Gastrocnemius medialis (tissue), 4 donors: Measurements from ENCODE around the gene LPO. TPM values are rescaled to one million over a fixed set of nuclear protein-coding genes. Genes with fewer than 3 reads are reported as not detected.

Source experiments
- ATAC-seq, 2 donors: fragments of 150-250 bp; one replicate each; pipeline ENCODE4 v1.9.1; 2016
- DNase-seq, 2 donors: peaks; one replicate each; pipeline ENCODE4 v3.0.0-alpha.2; 2019
- H3K27ac ChIP-seq, 4 donors: fragments of 200-600 bp; sonication (generic); 1 replicate in 1 of 4; 2 replicates in 3 of 4; pipeline ENCODE4 v1.5.1; 2016 to 2018; ENCODE audit warnings: mild to moderate bottlenecking in 2 of 4, moderate library complexity in 1 of 4
- H3K27me3 ChIP-seq, 3 donors: fragments of 200-600 bp; sonication (generic) in 2 of 3; 1 replicate in 1 of 3; 2 replicates in 2 of 3; pipeline versions ENCODE4 v1.5.1 to v1.6.0; 2016 to 2019; ENCODE audit warnings: mild to moderate bottlenecking in 1 of 3, moderate library complexity in 1 of 3
- H3K36me3 ChIP-seq, 2 donors: fragments of 200-600 bp; sonication (generic) in 1 of 2; one replicate each; pipeline ENCODE4 v1.5.1; 2017 to 2018
- H3K4me1 ChIP-seq, 2 donors: fragments of 200-600 bp; sonication (generic) in 1 of 2; one replicate each; pipeline ENCODE4 v1.5.1; 2016 to 2017; ENCODE audit warnings: mild to moderate bottlenecking in 2 of 2
- H3K4me3 ChIP-seq, 4 donors: fragments of 200-600 bp; sonication (generic) in 3 of 4; 1 replicate in 1 of 4; 2 replicates in 3 of 4; pipeline ENCODE4 v1.5.1; 2016 to 2019; ENCODE audit warnings: mild to moderate bottlenecking in 2 of 4
- H3K9me3 ChIP-seq, 3 donors: fragments of 200-600 bp; sonication (generic) in 2 of 3; 1 replicate in 1 of 3; 2 replicates in 2 of 3; pipeline ENCODE4 v1.5.1; 2016 to 2019
- CTCF ChIP-seq, 5 experiments: fragments of 450-650 bp in 3 of 5; fragments of 200-600 bp in 2 of 5; sonication (generic) in 2 of 5; IDR thresholded peaks in 4 of 5; conservative IDR thresholded peaks in 1 of 5; 1 replicate in 4 of 5; 2 replicates in 1 of 5; pipeline ENCODE4 v1.5.1; 2016 to 2019; ENCODE audit warnings: antibody characterized with exemption in 5 of 5, mild to moderate bottlenecking in 3 of 5, moderate library complexity in 3 of 5
- POLR2A ChIP-seq, 2 donors: fragments of 450-650 bp; IDR thresholded peaks; one replicate each; pipeline ENCODE4 v1.6.1; 2017; ENCODE audit warnings: antibody characterized with exemption in 2 of 2, mild to moderate bottlenecking in 2 of 2, moderate library complexity in 2 of 2
- in situ Hi-C, 4 donors: fragments of 200-750 bp; cut with MboI; loops; one replicate each; pipeline versions ENCODE4 v1.15.0 to v1.8.0; 2017; ENCODE audit warnings: low sequenced_read_pairs in 4 of 4
- intact Hi-C: fragments of 100-400 bp; cut with DNase I; formaldehyde crosslinking; loops from one replicate; pipeline ENCODE4 v1.15.1; 2023; ENCODE audit warnings: low total_unique reads
- total RNA-seq, 4 donors: library from RNA; depleted of rRNA; stranded (reverse); fragments of >200 nt; gene quantifications; one replicate each; pipeline versions ENCODE4 v1.1.0 to v1.2.3, GENCODE V29; 2016

Gene LPO
- total RNA-seq, 4 donors from 2014 or later: not detected

GRCh38 chr17:58308985-58309917 is 70.9 kb downstream of the LPO start:
- no peaks in the 10 kb centered on the region for H3K9me3 ChIP-seq
- no peaks in the 10 kb centered on the region for H3K36me3 ChIP-seq
- intact Hi-C loops: loop anchor here (5.0 kb wide), 1 partner anchor 108 kb away; the partner anchor contains the start of gene RNF43
- TF ChIP-seq CTCF (IDR thresholded peaks at IDR 0.05 in 4 of 5, conservative IDR thresholded peaks at IDR 0.05 in 1 of 5) (no peak), POLR2A (IDR thresholded peaks at IDR 0.05) (no peak)
- no peak overlapping the region for H3K27ac ChIP-seq
- in situ Hi-C loops: loop anchor here in 1 of 4 donors (25.0 kb wide), 1 partner anchor 103 kb away; the partner anchor contains the start of gene RNF43
- H3K4me3 ChIP-seq: no peak overlapping the region
- no peaks in the 10 kb centered on the region for H3K27me3 ChIP-seq
- ATAC-seq: no peak
- H3K4me1 ChIP-seq: no peaks in the 10 kb centered on the region
- DNase-seq: no peak

GRCh38 chr17:58309918-58310259 is 71.5 kb downstream of the LPO start:
- H3K36me3 ChIP-seq: no peaks in the 10 kb centered on the region
- H3K4me3 ChIP-seq: no peak overlapping the region
- intact Hi-C loops (loop anchor here (5.0 kb wide), 1 partner anchor 107 kb away; the partner anchor contains the start of gene RNF43), in situ Hi-C loops (loop anchor here in 1 of 4 donors (25.0 kb wide), 1 partner anchor 102 kb away; the partner anchor contains the start of gene RNF43)
- no peaks in the 10 kb centered on the region for H3K27me3 ChIP-seq
- no peaks in the 10 kb centered on the region for H3K9me3 ChIP-seq
- TF ChIP-seq CTCF (IDR thresholded peaks at IDR 0.05 in 4 of 5, conservative IDR thresholded peaks at IDR 0.05 in 1 of 5) (no peak), POLR2A (IDR thresholded peaks at IDR 0.05) (no peak)
- ATAC-seq (no peak), DNase-seq (no peak)
- H3K4me1 ChIP-seq: no peaks in the 10 kb centered on the region
- no peak overlapping the region for H3K27ac ChIP-seq

GRCh38 chr17:58310511-58311428 is 72.4 kb downstream of the LPO start:
- no peaks in the 10 kb centered on the region for H3K4me1 ChIP-seq
- no peak overlapping the region for H3K4me3 ChIP-seq
- no peaks in the 10 kb centered on the region for H3K27me3 ChIP-seq
- DNase-seq: no peak
- H3K36me3 ChIP-seq: no peaks in the 10 kb centered on the region
- in situ Hi-C loops (loop anchor here in 1 of 4 donors (25.0 kb wide), 1 partner anchor 102 kb away; the partner anchor contains the start of gene RNF43), intact Hi-C loops (no loop called here)
- TF ChIP-seq CTCF (IDR thresholded peaks at IDR 0.05 in 4 of 5, conservative IDR thresholded peaks at IDR 0.05 in 1 of 5) (no peak), POLR2A (IDR thresholded peaks at IDR 0.05) (no peak)
- H3K9me3 ChIP-seq: no peaks in the 10 kb centered on the region
- H3K27ac ChIP-seq: no peak overlapping the region
- ATAC-seq: no peak

- no peak for DNase-seq
- no peaks in the 10 kb centered on the region for H3K36me3 ChIP-seq
Measured at GRCh38 chr17:58311429-58311894, 73.1 kb downstream of the LPO start.

More at GRCh38 chr17:58311429-58311894, 73.1 kb downstream of the LPO start:
- H3K4me1 ChIP-seq: no peaks in the 10 kb centered on the region
- H3K4me3 ChIP-seq: no peak overlapping the region
- ATAC-seq: no peak
- H3K9me3 ChIP-seq: no peaks in the 10 kb centered on the region
- H3K27me3 ChIP-seq: no peaks in the 10 kb centered on the region
- in situ Hi-C loops (loop anchor here in 1 of 4 donors (25.0 kb wide), 1 partner anchor 101 kb away; the partner anchor contains the start of gene RNF43), intact Hi-C loops (no loop called here)
- no peak overlapping the region for H3K27ac ChIP-seq
- no peak for TF ChIP-seq POLR2A (IDR thresholded peaks at IDR 0.05)
